A673 (cell line): ENCODE results near the gene TOMM34. TPM values are rescaled to one million over a fixed set of nuclear protein-coding genes. Genes with fewer than 3 reads are reported as not detected.

Source experiments
- BruUV-seq: library from RNA; stranded (reverse); fragments of 400-500 nt; replicated peaks from 2 replicates; lab custom pipeline; 2021; lab: Mats Ljungman, UMichigan
- CTCF ChIA-PET: fragments of 300-600 bp; sonication (Branson Sonifier 250); formaldehyde crosslinking; loops from one replicate; lab custom pipeline; 2022; ENCODE audit warnings: antibody characterized with exemption; lab: Charles Lee
- POLR2A ChIA-PET: fragments of 300-600 bp; sonication (Branson Sonifier 250); formaldehyde crosslinking; loops from one replicate; lab custom pipeline; 2022; ENCODE audit warnings: antibody characterized with exemption; ENCODE audit not compliant: low non-redundant PET; lab: Charles Lee
- DNase-seq: peaks from one replicate; pipeline ENCODE4 v3.0.0-alpha.2; 2015; ENCODE audit warnings: low spot score
- H3K27ac ChIP-seq: fragments of 200-600 bp; sonication (generic); 2 replicates; pipeline ENCODE4 v1.5.1; 2016; ENCODE audit warnings: mixed run types, low read depth, mild to moderate bottlenecking, mixed read lengths, antibody characterized with exemption, low read length; ENCODE audit not compliant: poor library complexity, severe bottlenecking
- H3K27me3 ChIP-seq: fragments of 200-600 bp; sonication (generic); replicated peaks from 2 replicates; pipeline ENCODE4 v1.6.1; 2017; ENCODE audit warnings: mixed run types, low read depth, mild to moderate bottlenecking, mixed read lengths, antibody characterized with exemption, low read length; ENCODE audit not compliant: insufficient read depth, poor library complexity
- H3K36me3 ChIP-seq: fragments of 200-600 bp; sonication (generic); 2 replicates; pipeline ENCODE4 v1.6.1; 2016; ENCODE audit warnings: mixed run types, mild to moderate bottlenecking, mixed read lengths, antibody characterized with exemption, low read length; ENCODE audit not compliant: insufficient read depth, poor library complexity, severe bottlenecking
- H3K4me1 ChIP-seq: fragments of 200-600 bp; sonication (generic); 2 replicates; pipeline ENCODE4 v1.6.1; 2017; ENCODE audit warnings: mixed run types, mild to moderate bottlenecking, mixed read lengths, antibody characterized with exemption, low read length; ENCODE audit not compliant: insufficient read depth, poor library complexity, severe bottlenecking
- H3K4me3 ChIP-seq: fragments of 200-600 bp; sonication (generic); 2 replicates; pipeline ENCODE4 v1.5.1; 2016; ENCODE audit warnings: low read depth, mixed run types, mild to moderate bottlenecking, mixed read lengths, low read length; ENCODE audit not compliant: poor library complexity, severe bottlenecking
- H3K9me3 ChIP-seq: fragments of 200-600 bp; sonication (generic); 2 replicates; pipeline ENCODE4 v1.6.1; 2016; ENCODE audit warnings: mixed run types, low read depth, mild to moderate bottlenecking, mixed read lengths, antibody characterized with exemption, low read length; ENCODE audit not compliant: poor library complexity, severe bottlenecking
- CTCF ChIP-seq: fragments of 300-800, 200-600 bp; sonication (generic); conservative IDR thresholded peaks from 2 replicates; pipeline ENCODE4 v1.5.1; 2017; ENCODE audit warnings: low read depth, mild to moderate bottlenecking, antibody characterized with exemption, low read length, moderate library complexity, mixed read lengths
- EZH2 ChIP-seq: fragments of 200-600 bp; sonication (generic); IDR thresholded peaks from 2 replicates; pipeline ENCODE4 v1.6.1; 2017; ENCODE audit warnings: borderline replicate concordance, low read depth, mild to moderate bottlenecking, mixed read lengths, antibody characterized with exemption, low read length; ENCODE audit not compliant: poor library complexity, severe bottlenecking
- intact Hi-C: fragments of 100-400 bp; cut with micrococcal nuclease; formaldehyde crosslinking; loops from one replicate; pipeline ENCODE4 v1.10.0; 2022; ENCODE audit not compliant: unreplicated experiment
- total RNA-seq: library from RNA; stranded (reverse); gene quantifications from 2 replicates; pipeline ENCODE4 v1.2.3, GENCODE V29; 2021

The TOMM34 gene
- total RNA-seq, 1 experiment from 2014 or later: 53.5 TPM

GRCh38 chr20:44911264-44911921 is 48.8 kb downstream of the TOMM34 start:
- POLR2A ChIA-PET: no interaction called here
- peak; percentile 45 for DNase-seq
- Histone ChIP-seq H3K36me3 (peaks cover 26% of the 10 kb centered on the region), H3K27ac (no peak overlapping the region), H3K27me3 (no peaks in the 10 kb centered on the region), H3K4me1 (no peaks in the 10 kb centered on the region), H3K4me3 (no peak overlapping the region), H3K9me3 (no peaks in the 10 kb centered on the region)
- BruUV-seq: no TSS peak
- CTCF ChIA-PET: no interaction called here
- no peak for TF ChIP-seq EZH2
- peak; percentile 38 for TF ChIP-seq CTCF
- intact Hi-C loops: no loop called here

- no peak for DNase-seq
- H3K36me3 ChIP-seq: peaks cover 32% of the 10 kb centered on the region
- H3K27ac ChIP-seq: peak overlapping the region; percentile 57
- TF ChIP-seq EZH2 (no peak), CTCF (no peak)
- ChIA-PET CTCF (no interaction called here), POLR2A (no interaction called here)
- intact Hi-C loops: no loop called here
- H3K27me3 ChIP-seq: no peaks in the 10 kb centered on the region
- no TSS peak for BruUV-seq
- H3K4me1 ChIP-seq: no peaks in the 10 kb centered on the region
- no peaks in the 10 kb centered on the region for H3K9me3 ChIP-seq
- peak overlapping the region; percentile 87 for H3K4me3 ChIP-seq
Observed at GRCh38 chr20:44910690-44911262, 49.4 kb downstream of the TOMM34 start.

GRCh38 chr20:44909872-44910689 is 50.1 kb downstream of the TOMM34 start, which contains the start of gene PABPC1L:
Gene PABPC1L (plus strand): TSS chr20:44910060. CDS start chr20:44910144, 84 bp downstream.
- intact Hi-C loops: no loop called here
- H3K36me3 ChIP-seq: peaks cover 39% of the 10 kb centered on the region
- BruUV-seq: no TSS peak
- H3K9me3 ChIP-seq: no peaks in the 10 kb centered on the region
- peak; percentile 73 for DNase-seq
- ChIA-PET CTCF (no interaction called here), POLR2A (no interaction called here)
- H3K27ac ChIP-seq: peak within 1 kb of the TSS; percentile 57
- no peaks in the 10 kb centered on the region for H3K4me1 ChIP-seq
- TF ChIP-seq CTCF (no peak), EZH2 (no peak)
- no peaks in the 10 kb centered on the region for H3K27me3 ChIP-seq
- H3K4me3 ChIP-seq: peak within 1 kb of the TSS; percentile 87
